GM19025 (cell line): Measurements from ENCODE around the gene NDST3.

Experiments
- ATAC-seq: cut with Tn5 transposase; IDR thresholded peaks from one replicate; pipeline ENCODE4 v1.9.1; 2021; ENCODE audit warnings: mild to moderate bottlenecking, low read depth, moderate library complexity; ENCODE audit not compliant: unreplicated experiment

Gene NDST3

DNA sequence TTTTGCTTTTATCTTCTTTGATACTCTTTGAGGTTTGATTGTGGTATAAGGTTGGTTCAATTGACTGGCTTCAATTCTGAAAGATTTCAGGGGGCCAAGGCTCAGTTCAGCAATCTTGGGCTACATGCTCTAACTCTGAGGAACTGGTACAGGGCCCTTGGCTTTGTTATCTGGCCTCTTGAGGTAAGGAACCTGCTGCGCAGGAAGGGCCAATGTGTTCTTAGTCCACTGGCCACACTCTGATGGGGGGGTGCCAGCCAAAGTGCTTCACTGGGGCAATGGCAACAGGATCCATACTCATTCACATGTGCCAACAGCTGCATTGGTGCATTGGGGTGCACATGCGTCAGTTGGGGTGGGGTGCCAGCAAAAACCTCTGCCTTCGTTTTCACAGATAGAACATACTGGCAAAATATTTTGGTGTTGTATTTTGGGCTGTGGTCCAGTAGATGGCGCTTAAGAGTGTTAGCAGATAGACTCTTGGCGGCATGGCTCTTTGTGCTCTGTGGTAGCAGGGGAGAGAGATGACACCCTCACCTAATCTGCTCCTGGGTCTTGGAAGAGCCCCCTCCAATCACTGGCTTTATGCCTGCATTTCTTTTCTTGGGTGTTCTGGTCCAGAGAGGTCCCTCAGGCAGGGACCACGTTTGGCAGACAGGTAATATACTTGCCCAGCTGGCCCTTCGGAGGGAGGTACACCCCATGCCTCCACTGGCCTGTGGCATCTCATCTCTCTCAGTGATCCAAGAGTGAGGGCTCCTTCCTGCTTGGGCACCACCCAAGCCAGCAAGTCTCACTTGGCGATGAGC, 42.9 kb downstream of the NDST3 start:
- ATAC-seq = no peak

DNA sequence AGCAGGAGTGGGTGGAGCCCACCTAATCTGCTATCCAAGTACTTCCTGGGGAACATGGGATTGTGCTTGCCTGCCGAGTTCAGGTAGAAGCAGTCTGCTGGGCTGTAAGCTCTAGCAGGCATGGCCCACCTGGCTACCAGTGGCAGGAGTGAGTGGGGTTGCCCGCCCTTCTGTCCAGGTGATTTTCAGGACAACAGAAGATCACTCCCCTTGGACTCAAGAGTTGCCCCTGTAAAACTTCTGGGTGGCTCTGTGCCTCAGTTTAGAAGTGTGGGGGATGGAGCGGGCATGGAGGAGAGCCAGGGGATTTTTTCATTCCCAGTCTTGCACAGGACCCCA, 43.5 kb downstream of the NDST3 start:
- no peak for ATAC-seq

DNA sequence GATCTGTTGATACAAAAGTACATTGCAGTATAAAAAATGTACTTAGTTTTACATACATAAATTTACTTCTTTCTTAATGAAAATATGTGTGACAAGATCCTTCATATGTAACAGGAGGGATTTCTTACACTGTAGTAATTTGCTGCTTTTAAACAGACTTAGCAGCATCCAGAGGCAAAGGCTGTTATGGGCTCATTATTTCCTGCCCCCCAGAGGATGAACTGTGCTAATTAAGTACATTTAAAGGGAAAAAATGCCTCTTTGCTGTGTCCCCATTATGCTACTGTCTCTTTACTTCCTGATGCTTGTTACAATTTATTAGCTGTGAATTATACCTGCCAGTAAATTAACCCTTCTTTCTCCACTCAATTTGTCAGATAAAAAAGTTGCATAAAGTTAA, 47.1 kb downstream of the NDST3 start:
- no peak for ATAC-seq

DNA sequence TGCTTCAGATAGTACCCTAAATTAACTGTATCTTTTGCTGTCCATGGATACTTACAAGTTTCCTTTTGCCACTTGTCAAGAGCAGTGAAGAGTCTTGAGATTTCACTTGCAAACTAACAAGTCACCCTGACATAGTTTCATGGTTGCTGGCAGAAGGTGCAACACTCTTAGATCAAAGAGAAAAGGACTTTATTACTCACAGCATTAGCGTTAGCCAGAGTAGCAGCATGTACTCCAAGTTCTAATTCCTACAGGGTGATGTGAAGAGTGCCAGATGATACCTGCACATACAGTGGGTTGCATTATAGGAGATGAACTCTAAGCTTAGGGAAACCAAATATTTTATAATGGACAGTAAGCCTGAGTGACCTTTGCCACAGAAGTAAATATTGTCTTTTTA, 47.9 kb downstream of the NDST3 start:
- no peak for ATAC-seq

DNA sequence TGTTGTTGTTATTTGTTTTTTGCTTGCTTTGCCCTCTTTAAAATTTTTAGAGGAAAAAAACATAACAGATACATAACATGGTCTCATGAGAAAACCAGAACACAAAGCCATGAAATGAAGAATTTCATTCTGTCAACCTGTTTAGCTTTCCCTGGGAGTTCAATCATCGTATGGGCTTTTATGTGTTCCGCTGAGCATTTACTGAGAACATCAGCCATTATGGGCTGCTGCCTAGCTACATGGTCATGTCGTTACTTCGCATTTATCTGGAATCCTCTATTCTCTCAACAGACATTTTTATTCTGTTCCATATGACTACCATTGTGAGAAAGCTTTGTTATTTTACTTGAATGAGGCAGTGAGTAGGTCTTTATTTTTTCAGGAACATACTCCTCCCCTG, 51.4 kb downstream of the NDST3 start:
- ATAC-seq = no peak

DNA sequence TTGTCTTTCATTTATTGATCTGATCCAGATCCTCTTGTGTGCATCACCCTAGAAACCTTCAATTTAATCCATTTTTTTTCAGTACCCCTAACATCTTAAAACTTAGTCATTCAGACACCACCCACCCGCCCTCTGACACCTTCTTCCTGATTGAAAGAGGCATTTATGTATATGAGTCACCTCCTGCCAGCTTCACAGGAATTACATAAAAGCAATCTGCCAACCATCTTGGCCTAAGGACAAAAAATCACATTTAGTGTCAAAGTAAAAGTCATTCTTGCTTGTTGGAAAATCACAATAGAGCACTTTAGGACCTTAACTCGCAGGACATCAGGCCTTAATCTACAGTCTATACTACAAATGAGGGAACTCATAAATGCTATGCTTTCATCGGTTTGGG, 52.1 kb downstream of the NDST3 start:
- ATAC-seq = no peak

DNA sequence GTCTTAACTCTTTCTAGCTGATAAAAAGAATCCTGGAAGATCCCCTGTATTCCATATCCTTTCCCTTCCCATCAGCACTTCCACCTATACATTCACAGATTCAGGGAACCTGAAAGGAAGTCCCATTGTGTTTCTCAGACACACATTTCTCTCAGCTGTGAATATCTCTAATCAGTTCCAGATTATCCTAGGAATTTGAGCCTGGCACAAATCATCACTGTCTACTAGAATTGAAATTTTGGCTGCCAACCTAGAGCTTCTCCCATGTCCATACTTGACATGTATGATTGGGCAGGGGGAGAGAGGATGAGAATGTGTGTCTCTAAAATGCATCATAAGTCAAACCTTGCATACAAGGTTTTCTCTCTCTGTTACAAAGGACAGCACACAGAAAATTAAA, 53.1 kb downstream of the NDST3 start:
- no peak for ATAC-seq

DNA sequence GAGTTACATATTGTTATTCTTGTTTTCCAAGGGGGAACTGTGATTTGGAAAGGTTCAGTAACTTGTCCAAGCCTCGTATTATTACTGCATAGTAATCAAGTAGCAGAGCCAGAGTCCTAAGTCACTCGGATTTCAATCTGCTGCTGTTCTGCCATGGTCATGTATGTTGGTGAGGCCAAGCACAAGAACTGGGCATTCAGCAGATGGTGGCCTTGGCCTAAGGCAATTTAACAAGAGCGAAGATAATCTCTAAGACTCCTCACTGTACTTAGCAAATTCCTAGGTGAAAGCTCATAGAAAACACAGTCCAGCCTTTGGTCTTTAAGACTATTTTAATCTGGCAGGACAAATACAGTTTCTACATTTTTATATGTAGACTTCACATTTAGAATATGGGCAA, 64.8 kb downstream of the NDST3 start:
- no peak for ATAC-seq

DNA sequence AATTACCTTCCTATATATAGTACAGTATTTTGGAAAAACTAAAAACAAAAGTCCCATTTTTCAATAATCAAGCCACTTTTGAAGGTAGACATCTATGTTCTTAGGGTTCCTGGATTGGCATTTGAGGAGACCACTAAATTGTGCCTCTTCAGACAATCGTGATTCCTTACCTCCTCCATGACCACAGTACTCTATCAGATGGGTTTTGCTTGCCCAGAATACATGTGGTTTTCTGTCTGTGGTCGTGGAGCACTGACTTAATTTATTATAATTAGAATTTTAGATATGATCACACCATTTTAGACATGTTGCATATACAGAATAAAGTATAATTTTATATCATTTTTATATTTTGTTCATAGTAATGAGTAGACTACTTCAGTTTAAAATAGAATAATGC, 67.9 kb downstream of the NDST3 start:
- no peak for ATAC-seq

DNA sequence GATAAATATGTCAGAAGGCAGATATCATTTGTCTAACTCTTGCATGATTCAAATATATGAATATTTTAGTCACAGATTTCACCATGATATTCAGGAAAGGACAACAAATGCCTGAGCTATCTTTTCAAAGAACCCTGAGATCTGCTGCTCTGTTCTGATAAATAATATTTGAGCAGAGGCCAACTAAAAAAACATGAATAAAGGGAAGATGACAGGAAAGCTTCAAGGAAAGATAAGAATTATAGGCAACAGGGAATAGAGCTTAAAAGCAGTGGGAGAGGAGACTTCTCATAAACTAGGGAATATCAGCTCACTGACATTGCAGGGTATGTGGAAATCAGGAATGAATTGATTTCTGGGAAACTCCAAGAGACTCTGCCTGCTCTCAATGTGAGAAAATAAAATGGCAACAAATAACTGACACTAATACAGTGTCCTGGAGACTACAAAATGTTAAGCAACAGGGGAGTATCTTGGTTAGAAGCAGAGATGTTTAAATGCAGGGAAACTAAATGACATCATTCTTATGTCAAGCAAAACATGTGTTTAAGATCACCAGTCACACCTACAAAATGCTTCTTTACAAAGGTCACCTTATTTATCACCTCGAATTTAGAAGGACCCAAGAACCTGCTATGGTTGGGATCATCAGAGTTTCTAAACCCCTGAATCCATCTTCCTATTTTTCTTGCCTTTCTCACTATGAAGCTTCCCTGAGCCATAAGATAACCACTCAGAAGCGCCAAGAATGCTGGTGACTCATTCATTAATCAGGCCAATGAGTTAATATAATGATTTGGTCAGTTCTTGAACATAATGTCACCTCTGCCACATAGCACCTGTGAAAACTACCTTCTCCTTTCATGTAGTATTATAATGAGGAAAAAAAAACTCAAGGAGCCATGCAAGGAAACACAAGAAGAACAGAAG, 78.1 kb downstream of the NDST3 start:
- ATAC-seq = no peak

DNA sequence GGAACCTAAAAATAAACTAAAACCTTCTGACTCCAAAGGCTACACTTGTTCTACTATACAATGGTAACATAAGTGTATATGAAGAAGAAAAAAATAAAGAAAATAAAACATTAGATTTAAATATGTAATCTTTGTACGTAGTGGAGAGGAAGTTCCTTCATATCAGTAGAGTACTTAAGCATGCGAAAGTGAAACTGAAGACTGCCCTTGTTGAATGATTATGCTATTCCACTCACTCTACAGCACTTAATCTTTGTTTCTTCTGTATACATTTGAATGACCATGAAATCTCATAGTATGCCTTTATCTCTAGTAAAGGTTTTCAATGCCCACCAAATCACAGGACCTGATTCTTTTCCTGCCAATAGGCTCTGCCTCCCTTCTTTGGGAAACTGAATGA, 78.9 kb downstream of the NDST3 start:
- peak; percentile 76 for ATAC-seq

DNA sequence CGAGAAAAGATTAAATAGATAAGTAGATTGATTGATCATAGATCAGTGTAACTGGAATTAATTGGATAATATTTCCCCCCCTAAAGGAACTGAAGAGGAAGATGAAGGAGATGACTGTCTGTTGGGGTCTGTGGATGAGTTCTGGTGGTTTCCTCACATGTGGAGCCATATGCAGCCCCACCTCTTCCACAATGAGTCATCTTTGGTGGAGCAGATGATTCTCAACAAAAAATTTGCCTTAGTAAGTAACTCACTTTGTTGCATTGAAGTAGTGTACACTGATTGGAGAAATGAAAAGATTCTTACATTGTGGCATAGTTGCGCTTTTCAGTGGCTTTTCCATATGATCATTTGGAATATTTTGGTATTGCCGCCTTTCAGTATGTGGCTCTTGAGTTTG, 80.4 kb downstream of the NDST3 start:
- ATAC-seq = no peak

DNA sequence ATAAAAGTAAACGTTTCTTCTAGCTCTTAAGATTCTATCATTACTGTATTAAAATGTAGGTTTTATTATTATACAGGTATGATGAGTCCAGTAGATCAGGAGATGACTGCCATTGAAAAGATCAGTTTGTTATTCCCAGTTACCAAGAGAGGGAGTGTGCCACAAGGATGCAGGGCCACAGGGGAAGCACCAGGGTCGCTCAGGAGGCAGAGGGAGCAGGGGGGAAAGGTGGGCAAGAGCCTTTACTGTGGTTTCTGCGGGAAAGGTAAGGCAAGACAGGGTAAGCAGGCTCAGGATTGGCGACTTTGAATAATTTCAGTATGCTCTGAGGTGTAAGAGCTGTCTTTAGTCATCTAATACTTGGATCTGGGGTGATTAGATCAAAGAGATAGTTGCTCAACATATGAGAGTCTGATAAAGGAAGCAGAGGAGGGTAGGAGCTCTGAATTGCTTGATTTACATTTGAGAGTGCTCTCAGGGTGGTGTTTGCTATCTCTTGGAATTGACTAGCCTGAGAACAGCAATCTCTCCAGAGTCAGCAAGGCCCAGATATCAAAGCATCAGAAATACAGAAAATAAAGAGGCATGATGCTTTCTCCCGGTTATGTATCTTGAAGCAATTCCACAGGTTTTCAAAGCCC, 86.0 kb downstream of the NDST3 start:
- no peak for ATAC-seq

DNA sequence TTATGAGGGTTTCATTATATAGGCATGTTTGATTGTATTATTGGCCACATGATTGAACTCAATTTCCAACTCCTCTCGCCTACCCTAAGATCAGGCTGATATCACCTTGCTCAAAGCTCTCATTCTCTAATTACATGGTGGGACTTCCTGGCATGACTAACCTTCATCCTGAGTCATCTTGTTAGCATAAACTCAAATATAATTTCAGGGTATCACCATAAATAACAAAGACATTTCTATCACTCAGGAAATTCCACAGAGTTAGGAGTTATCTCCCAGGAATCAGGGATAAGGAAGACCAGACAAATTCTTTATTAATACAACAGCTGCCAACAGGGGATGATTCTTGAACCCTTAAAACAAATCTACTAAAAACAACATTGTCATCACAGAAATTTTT, 90.7 kb downstream of the NDST3 start:
- ATAC-seq = no peak

DNA sequence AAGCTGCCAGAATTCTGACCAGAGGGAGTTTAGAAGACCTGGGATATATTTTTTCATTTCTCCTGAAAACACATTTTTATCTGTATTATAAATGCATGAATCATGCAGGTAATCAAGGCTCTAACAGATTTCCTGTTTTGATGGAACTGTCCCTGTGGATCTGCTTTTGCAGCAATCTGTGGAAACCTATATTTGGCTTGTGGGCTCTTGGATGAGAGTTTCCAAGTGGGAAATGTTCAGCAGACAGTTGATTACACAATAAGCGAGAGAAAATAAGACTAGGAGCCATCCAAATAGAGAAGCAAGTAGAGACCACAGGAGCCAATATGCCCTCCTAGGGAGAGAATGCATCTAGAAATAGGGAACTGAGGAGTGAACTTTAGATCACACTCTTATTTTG, 105.0 kb downstream of the NDST3 start:
- ATAC-seq = no peak

DNA sequence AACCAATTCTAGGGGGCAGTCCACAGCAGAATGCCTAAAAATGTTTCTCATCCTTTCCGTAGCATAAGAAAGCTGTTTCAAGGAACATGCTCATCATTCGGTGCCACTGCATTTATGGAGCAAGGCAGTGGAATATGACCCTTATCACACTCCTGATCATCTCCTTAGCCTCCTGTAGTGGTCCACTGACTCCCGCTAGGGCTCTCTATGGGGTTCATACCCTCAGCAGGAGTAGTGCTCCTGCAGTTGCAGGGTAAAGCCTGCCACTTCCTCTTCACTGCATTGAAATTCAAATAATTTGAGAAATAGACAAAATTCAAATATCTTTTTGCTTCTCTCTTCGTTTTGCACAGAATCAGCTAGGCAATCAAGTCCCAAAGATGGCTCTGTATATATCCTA, 107.0 kb downstream of the NDST3 start:
- ATAC-seq = no peak

DNA sequence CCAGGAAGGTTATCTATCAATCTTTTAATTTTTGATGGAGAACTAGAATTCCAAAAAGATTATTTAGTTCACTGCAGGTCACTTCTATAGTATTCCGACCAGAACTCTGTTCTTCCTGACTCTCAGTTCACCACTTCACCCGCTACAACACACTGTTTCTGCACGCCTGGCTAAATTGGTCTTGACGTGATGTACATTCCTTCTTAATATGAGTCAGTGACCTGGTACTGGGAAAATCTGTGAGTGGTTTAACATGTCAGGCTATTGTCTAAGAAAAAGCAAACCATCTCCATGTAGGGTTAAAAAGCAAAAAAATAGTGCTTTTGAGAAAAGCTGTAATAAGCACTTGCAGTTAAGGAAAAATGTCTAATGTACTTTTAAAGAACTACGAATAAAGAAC, 120.4 kb downstream of the NDST3 start:
- ATAC-seq = no peak

DNA sequence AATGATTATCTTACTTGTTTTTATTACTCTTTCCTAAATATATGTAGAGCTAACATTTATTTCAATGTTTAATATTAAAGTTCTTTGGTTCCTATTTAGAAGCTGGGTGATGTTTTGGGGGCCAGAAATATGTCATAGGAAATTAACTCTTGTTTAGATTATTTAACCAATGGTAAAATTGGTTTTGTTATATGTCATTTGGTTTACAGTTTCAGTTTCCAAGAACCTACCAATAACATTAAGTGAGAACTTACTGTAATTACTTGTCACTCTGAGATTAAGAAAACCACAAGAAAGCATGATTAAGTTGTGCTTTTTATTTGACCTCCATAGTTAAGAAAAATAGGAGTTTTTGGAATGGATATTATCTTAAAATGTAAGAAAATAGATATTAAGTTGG, 121.2 kb downstream of the NDST3 start:
- no peak for ATAC-seq

DNA sequence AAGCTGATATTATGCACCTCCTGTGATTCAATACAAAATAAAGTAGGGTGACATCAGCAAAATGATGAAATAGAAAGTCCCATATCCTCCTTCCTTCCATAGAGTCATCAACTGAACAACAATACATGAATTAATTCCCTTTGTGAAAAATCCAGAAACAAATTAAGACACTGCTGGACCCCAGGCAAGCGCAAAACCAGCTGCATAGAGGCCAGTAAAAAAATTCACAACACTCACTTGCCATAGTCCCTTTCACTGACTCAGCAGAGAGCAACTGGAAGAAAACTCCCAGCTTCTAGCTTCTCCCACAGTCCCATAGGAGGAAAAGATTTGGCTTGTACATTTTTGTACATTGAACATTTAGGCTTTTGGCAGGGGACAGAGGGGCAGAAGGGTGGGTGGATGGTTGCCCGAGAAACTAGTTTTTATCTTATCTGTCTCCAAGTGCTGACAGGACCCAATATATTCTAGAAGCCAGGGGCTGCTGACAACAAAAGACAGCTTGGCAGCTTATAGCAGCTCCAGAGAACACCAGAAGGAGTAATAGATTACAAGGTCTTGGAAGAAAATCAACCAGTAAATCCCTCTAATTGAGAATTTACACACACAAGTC, 124.6 kb downstream of the NDST3 start:
- no peak for ATAC-seq

DNA sequence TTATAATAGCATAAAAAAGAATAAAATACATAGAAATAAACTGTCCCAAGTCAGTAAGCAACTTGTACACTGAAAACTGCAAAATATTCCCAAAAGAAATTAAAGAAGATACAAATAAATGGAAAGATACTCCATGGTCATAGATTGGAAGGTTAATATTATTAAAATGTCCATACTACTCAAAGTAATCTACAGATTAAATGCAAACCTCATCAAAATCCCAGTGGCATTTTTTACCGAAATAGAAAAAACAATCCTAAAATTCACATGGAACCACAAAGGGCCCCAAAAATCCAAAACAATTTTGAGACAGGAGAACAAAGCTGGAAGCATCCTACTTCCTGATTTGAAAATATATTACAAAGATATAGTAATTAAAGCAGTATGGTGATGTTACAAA, 133.0 kb downstream of the NDST3 start:
- ATAC-seq = no peak

DNA sequence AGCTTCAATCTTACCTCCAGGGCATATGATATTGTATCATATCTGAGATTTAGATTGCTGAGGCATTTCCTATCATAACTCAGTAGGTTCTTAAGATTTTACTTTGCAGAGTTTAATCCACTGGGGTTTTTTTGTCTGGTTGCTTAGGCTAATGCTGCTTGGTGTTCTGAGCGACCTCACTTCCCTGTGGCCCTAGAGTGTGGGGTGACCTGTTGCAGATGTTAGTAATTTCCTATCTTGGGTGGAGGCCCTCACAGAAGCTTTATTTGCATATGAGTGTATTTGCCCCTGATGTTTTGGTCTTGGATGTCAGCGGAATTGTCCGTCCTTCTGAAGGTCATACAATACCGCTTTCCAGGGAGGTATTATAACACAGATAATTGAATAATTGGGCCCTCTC, 137.1 kb downstream of the NDST3 start:
- no peak for ATAC-seq
